Medulla oblongata (tissue), 1 donor: Measurements from ENCODE around the gene QKI.
A peak's percentile ranks its signal among the peaks of the same experiment; 100 is the strongest.

Source experiments
- DNase-seq: peaks from one replicate; pipeline ENCODE4 v3.0.0-alpha.2; 2015; ENCODE audit errors: extremely low spot score

The QKI gene

GRCh38 chr6:163532526-163533078, 118.1 kb downstream of the QKI start:
- no peak for DNase-seq

- DNase-seq = no peak
Measured at GRCh38 chr6:163533443-163533842, 118.9 kb downstream of the QKI start.

- DNase-seq = no peak
Measured at GRCh38 chr6:163536770-163537169, 122.3 kb downstream of the QKI start.

DNA sequence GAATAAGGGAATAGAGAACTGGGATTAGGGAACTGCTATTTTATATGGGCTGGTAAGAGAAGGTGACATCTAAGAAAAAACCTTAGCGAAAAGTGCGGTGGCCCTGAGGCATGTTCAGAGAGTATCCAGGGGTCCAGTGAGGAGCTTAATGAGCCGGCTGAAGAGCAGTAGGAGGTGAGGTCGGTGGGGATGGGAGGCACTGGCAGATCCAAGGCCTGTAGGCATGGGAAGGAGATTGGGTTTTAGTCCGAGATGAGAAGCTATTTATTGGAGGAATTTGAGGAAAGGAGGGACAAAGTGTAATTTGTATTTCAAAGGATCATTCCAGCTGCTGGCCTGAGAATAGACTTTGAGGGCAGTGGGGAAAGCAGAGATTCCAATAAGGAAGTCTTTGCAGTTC, 123.8 kb downstream of the QKI start:
- no peak for DNase-seq

- DNase-seq = no peak
Measured at GRCh38 chr6:163539101-163539762, 124.7 kb downstream of the QKI start.

GRCh38 chr6:163543321-163543720, 128.8 kb downstream of the QKI start:
- no peak for DNase-seq

DNA sequence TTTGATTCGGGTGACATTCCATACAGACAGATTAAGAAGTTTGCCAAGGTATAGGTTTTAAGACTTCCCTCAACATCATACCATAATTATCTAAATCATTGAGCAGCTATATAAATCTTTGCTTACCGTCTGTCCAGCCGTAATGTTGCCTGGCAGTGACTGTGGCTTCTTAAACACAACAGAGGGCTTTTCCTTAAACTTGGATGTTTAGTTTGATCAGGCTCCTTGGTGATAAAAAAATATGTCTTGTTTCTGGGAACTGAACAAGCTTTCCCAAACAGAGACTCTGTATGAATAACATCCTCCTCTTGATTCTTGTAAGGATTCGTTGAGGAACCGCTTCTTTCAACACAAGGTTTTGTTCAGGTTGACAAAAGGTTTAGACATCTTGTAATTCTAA, 130.9 kb downstream of the QKI start:
- DNase-seq = no peak

DNA sequence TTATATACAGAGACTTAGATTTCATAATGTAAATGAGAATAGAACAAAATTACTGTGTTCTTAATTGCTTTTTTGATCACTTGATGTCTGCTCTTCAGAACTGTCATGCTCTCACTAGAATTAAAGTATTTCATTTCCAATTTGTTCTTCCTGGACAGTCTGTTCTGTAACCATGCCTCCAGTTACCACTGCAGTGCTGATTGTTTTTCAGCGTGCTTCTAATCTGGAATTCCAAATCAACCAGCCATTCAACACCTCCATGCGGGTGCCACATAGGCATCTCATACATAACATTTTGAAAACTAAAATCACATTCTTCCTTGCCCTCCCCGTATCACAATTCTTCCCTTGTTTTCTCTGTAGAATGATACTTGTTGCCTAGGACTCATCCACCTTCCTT, 132.8 kb downstream of the QKI start:
- DNase-seq = no peak

DNA sequence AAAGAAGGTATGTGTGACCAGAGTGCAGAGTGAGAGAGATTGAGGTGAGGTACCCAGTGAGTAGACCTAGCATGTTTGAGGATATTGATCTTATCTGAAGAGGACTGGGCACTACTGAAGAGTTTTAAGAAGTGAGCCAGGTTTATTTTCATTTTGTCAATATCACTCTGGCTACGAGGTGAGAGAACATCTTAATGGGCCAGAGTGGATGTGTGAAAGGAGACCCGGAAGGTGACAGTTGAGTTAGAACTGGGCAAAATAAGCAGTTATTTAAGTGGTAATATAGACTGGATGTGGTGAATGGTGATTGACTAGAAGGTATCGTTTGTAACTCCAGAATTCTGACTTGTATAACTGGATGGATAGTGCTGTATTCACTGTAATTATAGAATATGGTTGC, 134.1 kb downstream of the QKI start:
- no peak for DNase-seq

GRCh38 chr6:163554032-163554431, 139.5 kb downstream of the QKI start:
- no peak for DNase-seq

- peak; percentile 68 for DNase-seq
Measured at GRCh38 chr6:163554663-163555062, 140.1 kb downstream of the QKI start.

- DNase-seq = no peak
Measured at GRCh38 chr6:163559661-163560060, 145.1 kb downstream of the QKI start.

DNA sequence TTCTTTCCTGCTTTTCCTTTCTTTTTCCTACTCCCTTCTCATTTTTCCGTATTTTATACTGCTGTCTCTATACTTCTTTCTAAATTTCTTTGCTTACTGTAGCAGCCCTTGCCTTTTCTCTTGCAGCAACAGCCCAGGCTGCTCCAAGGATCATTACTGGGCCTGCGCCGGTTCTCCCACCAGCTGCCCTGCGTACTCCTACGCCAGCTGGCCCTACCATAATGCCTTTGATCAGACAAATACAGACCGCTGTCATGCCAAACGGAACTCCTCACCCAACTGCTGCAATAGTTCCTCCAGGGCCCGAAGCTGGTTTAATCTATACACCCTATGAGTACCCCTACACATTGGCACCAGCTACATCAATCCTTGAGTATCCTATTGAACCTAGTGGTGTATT, 148.8 kb downstream of the QKI start:
- DNase-seq = no peak

DNA sequence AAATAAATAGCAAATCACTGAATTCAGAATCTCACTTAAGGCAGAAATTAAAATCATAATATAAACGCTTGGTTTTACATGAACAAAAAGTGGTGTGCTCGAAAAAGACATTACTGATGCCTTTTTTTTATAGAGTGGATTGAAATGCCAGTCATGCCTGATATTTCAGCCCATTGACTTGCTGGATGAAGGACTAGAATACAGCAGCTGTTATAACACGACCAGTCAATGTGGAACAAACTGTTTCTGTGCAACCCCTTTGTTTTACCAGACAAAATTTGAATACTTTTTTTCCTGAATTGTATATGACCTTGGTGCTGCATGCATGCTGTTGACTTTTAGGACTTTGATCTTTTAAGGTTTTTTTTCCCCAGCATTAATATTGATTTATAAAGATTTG, 150.0 kb downstream of the QKI start:
- DNase-seq = no peak

DNA sequence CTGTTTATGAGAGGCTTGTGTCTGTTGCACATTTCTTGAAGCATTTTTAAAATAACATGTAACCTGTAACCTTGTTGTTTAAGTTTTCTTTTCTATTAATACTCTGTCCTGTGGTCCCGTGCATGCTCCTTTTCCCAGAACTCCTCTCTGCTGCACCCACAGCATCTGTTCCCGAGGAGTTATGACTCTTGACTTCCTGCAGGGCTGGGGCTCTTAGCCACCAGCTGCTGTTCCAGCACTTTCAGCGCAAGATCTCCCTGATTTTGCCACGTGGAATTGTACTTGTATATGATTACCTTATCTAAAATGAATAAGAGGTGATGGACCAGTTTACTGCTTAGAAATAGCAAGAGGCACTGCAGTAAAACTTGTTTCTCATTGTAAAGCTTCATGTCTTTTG, 150.6 kb downstream of the QKI start:
- DNase-seq = no peak

GRCh38 chr6:163566056-163566455, 151.5 kb downstream of the QKI start:
- no peak for DNase-seq

- DNase-seq = no peak
Measured at GRCh38 chr6:163568275-163568674, 153.8 kb downstream of the QKI start.

GRCh38 chr6:163570579-163571231, 156.2 kb downstream of the QKI start:
- DNase-seq = peak; percentile 68

DNA sequence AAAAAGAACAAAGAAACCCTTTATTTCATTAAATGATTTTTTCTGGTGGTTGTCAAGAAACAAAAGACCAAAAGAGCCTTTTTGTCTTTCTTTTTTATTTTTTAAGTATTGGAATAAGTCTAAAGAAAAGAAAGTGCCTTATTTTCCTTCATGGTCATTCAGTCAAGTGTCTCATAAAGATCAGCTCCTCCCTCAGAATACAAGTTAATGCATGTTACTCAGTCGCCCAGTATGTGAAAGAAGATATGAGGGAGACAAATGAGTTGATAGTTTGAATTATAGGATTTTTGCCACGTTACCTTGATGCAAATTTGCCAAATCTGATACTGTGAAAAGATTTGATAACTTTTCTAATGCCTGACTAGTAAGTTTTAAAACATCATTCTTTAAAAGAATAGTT, 157.2 kb downstream of the QKI start:
- DNase-seq = no peak

GRCh38 chr6:163572612-163573011, 158.1 kb downstream of the QKI start:
- no peak for DNase-seq

GRCh38 chr6:163573503-163574179, 159.1 kb downstream of the QKI start:
- no peak for DNase-seq

DNA sequence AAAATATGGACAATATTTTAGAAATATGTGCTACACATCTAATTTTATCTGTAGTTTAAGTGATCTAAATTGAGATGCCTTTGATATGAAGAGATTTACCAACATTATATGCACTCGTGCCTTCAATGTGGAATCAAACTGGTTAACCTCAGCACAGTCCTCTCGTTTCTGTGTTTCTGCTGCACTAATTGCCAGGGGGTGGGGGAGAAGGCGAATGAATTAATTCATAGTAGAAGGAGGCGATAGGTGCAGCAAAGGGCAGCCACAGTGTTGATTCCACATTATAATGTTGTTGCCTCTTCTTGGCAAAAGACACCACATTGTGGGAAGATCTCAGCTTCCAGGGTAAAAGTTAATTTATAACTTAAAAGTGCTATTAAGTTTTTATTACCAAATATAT, 161.6 kb downstream of the QKI start:
- no peak for DNase-seq

DNA sequence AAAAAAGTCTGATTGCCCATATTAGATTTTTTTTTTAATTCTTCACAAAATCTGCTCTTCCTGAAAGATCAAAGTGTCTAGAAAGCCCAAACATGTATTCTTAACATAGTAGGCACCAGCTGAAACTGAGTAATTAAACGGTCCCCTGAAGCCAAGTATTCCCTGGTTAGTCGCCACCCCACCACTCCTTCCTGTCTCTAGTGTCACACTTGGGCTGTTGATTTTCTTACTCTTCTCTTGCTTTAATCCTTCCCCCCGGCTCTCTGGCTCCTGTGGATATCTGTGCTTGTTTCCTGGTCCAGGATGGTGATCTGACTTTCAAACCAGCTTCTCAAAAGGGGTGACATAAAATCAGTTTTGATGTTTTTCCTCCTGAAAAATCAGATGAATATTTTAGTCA, 162.9 kb downstream of the QKI start:
- DNase-seq = peak; percentile 44
